Neural cell (in vitro differentiated cells): Measurements from ENCODE around the gene MAPKAPK5.

Experiments
- EP300 ChIP-seq: fragments of 450-650 bp; conservative IDR thresholded peaks from 2 replicates; pipeline ENCODE4 v1.6.1; 2014; ENCODE audit warnings: antibody characterized with exemption, mild to moderate bottlenecking, moderate library complexity; ENCODE audit not compliant: poor library complexity, severe bottlenecking
- EZH2 ChIP-seq: fragments of 200-600, 300-800 bp; shearing (Covaris generic), sonication (generic); IDR thresholded peaks from 2 replicates; pipeline ENCODE4 v1.6.1; 2014; ENCODE audit warnings: antibody characterized with exemption, low read length, borderline replicate concordance, mild to moderate bottlenecking; ENCODE audit not compliant: insufficient read depth, poor library complexity, severe bottlenecking
- MXI1 ChIP-seq: fragments of 450-650 bp; conservative IDR thresholded peaks from 2 replicates; pipeline ENCODE4 v1.6.1; 2014; ENCODE audit warnings: antibody characterized with exemption, mild to moderate bottlenecking; ENCODE audit not compliant: poor library complexity, severe bottlenecking
- POLR2AphosphoS5 ChIP-seq: IDR thresholded peaks from 2 replicates; pipeline ENCODE4 v1.6.1; 2012
- RAD21 ChIP-seq: fragments of 450-650 bp; conservative IDR thresholded peaks from 2 replicates; pipeline ENCODE4 v1.6.1; 2014; ENCODE audit warnings: antibody characterized with exemption, mild to moderate bottlenecking, moderate library complexity
- SMC3 ChIP-seq: fragments of 450-650 bp; conservative IDR thresholded peaks from 2 replicates; pipeline ENCODE4 v1.6.1; 2014; ENCODE audit warnings: antibody characterized with exemption, mild to moderate bottlenecking, moderate library complexity; ENCODE audit not compliant: poor library complexity
- TAF1 ChIP-seq: IDR thresholded peaks from 2 replicates; pipeline ENCODE4 v1.6.1; 2012; ENCODE audit warnings: low read depth
- TF ChIP-seq, protein P1 (sequence below): fragments of 450-650 bp; IDR thresholded peaks from 2 replicates; pipeline ENCODE4 v1.5.1; 2014; ENCODE audit warnings: antibody characterized with exemption, mild to moderate bottlenecking, moderate library complexity; ENCODE audit not compliant: poor library complexity, severe bottlenecking
- TF ChIP-seq, protein P2 (sequence below): IDR thresholded peaks from 2 replicates; pipeline ENCODE4 v1.6.1; 2012; ENCODE audit warnings: borderline replicate concordance

DNA sequence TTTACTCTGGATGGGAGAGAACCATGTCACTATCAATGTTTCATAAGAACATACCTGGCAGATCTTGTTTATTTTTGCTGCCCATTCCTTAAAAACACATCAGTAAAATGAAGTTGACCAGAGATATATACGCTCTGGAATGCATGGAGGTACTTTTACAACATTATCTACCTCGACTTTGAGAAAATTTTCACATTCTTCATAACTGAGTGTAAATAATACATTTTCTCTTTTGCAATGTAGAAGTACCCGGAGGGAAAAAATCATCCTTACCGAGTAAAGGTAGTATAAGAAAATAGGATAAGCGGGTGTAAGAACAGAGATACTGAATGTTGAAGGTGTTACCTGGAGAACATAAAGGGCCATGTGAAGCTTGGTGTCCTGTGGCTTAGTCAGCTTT is 90.2 kb downstream of the MAPKAPK5 start:
- TF ChIP-seq, protein P1, sequence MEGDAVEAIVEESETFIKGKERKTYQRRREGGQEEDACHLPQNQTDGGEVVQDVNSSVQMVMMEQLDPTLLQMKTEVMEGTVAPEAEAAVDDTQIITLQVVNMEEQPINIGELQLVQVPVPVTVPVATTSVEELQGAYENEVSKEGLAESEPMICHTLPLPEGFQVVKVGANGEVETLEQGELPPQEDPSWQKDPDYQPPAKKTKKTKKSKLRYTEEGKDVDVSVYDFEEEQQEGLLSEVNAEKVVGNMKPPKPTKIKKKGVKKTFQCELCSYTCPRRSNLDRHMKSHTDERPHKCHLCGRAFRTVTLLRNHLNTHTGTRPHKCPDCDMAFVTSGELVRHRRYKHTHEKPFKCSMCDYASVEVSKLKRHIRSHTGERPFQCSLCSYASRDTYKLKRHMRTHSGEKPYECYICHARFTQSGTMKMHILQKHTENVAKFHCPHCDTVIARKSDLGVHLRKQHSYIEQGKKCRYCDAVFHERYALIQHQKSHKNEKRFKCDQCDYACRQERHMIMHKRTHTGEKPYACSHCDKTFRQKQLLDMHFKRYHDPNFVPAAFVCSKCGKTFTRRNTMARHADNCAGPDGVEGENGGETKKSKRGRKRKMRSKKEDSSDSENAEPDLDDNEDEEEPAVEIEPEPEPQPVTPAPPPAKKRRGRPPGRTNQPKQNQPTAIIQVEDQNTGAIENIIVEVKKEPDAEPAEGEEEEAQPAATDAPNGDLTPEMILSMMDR: no peak
- TF ChIP-seq SMC3: no peak
- TF ChIP-seq EP300: no peak
- no peak for TF ChIP-seq EZH2
- no peak for TF ChIP-seq POLR2AphosphoS5
- TF ChIP-seq TAF1: no peak
- no peak for TF ChIP-seq MXI1
- TF ChIP-seq, protein P2, sequence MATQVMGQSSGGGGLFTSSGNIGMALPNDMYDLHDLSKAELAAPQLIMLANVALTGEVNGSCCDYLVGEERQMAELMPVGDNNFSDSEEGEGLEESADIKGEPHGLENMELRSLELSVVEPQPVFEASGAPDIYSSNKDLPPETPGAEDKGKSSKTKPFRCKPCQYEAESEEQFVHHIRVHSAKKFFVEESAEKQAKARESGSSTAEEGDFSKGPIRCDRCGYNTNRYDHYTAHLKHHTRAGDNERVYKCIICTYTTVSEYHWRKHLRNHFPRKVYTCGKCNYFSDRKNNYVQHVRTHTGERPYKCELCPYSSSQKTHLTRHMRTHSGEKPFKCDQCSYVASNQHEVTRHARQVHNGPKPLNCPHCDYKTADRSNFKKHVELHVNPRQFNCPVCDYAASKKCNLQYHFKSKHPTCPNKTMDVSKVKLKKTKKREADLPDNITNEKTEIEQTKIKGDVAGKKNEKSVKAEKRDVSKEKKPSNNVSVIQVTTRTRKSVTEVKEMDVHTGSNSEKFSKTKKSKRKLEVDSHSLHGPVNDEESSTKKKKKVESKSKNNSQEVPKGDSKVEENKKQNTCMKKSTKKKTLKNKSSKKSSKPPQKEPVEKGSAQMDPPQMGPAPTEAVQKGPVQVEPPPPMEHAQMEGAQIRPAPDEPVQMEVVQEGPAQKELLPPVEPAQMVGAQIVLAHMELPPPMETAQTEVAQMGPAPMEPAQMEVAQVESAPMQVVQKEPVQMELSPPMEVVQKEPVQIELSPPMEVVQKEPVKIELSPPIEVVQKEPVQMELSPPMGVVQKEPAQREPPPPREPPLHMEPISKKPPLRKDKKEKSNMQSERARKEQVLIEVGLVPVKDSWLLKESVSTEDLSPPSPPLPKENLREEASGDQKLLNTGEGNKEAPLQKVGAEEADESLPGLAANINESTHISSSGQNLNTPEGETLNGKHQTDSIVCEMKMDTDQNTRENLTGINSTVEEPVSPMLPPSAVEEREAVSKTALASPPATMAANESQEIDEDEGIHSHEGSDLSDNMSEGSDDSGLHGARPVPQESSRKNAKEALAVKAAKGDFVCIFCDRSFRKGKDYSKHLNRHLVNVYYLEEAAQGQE: no peak
- no peak for TF ChIP-seq RAD21
